Subcutaneous abdominal adipose tissue (tissue), 5 donors: ENCODE results near the gene ELANE.
"Not testable (repeated sequence)": the region's sequence is repeated elsewhere in the genome, so short reads cannot be mapped to it uniquely, and the experiment has no call there.

Experiments
- H3K27ac ChIP-seq: one replicate; pipeline ENCODE4 v1.7.0; 2013; ENCODE audit warnings: low read depth, mild to moderate bottlenecking, inconsistent platforms, low read length, moderate library complexity
- H3K27me3 ChIP-seq, 5 donors: one replicate each; pipeline ENCODE4 v1.7.0; 2013; ENCODE audit warnings: low read length in 5 of 5, inconsistent platforms in 1 of 5; ENCODE audit not compliant: control insufficient read depth in 5 of 5, insufficient read depth in 4 of 5
- H3K36me3 ChIP-seq, 5 donors: one replicate each; pipeline ENCODE4 v1.7.0; 2013; ENCODE audit warnings: low read length in 5 of 5; ENCODE audit not compliant: control insufficient read depth in 5 of 5, insufficient read depth in 5 of 5
- H3K4me1 ChIP-seq, 5 donors: one replicate each; pipeline ENCODE4 v1.7.0; 2013; ENCODE audit warnings: low read length in 5 of 5, mild to moderate bottlenecking in 3 of 5, moderate library complexity in 1 of 5; ENCODE audit not compliant: control insufficient read depth in 5 of 5, insufficient read depth in 5 of 5
- H3K4me3 ChIP-seq, 5 donors: one replicate each; pipeline ENCODE4 v1.7.0; 2013; ENCODE audit warnings: low read length in 5 of 5, low read depth in 1 of 5
- H3K9ac ChIP-seq, 5 donors: one replicate each; pipeline ENCODE4 v1.7.0; 2013; ENCODE audit warnings: low read length in 5 of 5, mild to moderate bottlenecking in 4 of 5, moderate library complexity in 3 of 5
- H3K9me3 ChIP-seq, 5 donors: one replicate each; pipeline ENCODE4 v1.7.0; 2013; ENCODE audit warnings: low read length in 5 of 5; ENCODE audit not compliant: control insufficient read depth in 5 of 5
- donor health status: healthy.
- donor health status: healthy.
- donor health status: healthy.
- donor health status: healthy.
- donor health status: healthy.

The ELANE gene

DNA sequence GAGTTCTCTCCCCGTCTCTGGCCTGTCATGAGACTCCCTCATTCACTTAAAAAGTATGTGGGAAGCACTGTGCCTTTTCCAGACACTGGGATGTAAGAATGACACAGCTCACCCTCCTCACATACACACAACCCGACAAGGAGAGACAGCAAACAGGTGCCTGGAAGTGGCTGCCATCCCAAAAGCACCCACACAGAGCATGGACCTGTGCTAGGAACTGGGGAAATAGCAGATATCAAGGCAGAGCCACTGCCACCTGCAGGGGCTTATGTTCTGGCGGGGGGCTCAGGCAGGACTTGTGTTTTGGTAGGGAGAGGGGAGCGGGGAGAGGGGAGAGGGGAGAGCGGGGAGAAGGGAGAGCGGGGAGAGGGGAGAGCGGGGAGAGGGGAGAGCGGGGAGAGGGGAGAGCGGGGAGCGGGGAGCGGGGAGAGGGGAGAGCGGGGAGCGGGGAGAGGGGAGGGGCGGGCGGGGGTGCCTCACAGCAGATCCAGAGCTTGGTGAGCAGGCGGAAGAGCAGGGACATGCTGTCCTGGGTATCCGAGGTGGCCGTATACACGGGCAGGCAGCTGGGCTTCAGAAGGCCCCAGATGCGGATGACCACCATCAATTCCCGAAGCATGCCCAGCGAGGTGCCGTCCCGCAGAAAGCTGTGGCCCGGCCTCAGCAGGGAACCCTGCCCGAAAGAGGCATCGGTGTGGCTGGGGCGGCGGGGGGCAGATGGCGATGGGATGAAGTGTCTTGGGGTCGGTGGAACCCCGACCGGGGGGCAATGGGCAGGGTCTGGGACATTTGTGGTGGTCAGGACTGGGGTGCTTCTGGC, 19.6 kb downstream of the ELANE start:
- H3K4me3 ChIP-seq, result no peak overlapping the region
- no peaks in the 10 kb centered on the region for H3K9me3 ChIP-seq
- H3K4me1 ChIP-seq, result peaks cover 2 to 34% (median 21%) of the 10 kb centered on the region in 5 donors
- H3K27ac ChIP-seq, result no peak overlapping the region
- H3K27me3 ChIP-seq, result no peaks in the 10 kb centered on the region
- no peak overlapping the region for H3K9ac ChIP-seq
- H3K36me3 ChIP-seq, result peaks cover 0 to 59% (median 54%) of the 10 kb centered on the region in 5 donors

DNA sequence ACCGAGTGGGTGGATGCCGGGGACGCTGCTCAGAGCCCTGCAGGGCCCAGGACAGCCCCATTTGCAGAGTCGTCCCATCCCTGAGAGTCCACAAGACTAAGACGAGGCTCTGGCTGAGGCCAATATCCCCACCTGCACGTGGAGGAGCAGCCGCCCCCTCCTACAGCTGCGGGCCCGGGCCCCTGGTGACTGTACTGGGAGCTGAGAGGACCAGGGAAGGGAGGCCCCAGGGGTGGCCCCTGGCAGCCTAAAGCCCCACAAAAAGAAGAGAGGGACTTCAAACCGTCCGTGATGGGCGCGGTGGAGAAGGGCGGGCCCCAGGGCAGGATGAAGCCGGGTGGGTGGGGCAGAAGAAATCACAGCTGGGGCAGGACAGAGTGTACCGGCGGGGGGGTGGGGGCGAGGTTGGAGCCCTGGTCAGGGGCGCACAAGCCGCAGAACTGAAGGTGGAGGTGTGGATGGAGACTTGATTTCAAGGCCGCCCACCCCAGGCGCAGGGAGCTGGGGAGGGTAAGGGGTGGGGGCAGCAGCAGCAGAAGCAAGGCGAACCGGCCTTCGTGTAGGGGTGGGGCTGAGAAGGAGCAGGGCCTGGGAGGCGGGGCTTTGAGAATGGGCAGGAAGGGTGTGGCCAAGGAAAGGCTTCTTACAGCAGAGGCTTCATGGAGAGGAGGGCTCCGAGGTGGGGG, 20.3 kb downstream of the ELANE start:
- Histone ChIP-seq H3K9me3 (no peaks in the 10 kb centered on the region), H3K4me1 (peaks cover 2 to 28% (median 19%) of the 10 kb centered on the region in 5 donors), H3K27ac (no peak overlapping the region), H3K9ac (no peak overlapping the region), H3K36me3 (peaks cover 0 to 65% (median 60%) of the 10 kb centered on the region in 5 donors), H3K4me3 (no peak overlapping the region), H3K27me3 (no peaks in the 10 kb centered on the region)

DNA sequence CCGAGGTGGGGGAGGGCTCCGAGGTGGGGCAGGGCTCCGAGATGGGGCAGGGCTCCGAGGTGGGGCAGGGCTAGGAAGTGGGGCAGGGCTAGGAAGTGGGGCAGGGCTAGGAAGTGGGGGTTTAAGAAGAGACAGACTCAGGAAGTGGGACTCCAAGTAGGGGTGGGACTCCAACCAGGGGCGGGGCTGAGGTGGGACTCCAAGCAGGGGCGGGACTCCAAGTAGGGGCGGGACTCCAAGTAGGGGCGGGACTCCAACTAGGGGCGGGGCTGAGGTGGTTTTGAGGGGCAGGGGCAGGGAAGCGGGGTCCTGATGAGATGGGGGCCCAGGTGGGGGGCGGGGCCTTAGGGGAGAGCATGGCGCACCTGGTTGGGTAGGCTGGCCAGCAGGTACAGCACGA, 21.0 kb downstream of the ELANE start:
- no peak overlapping the region for H3K9ac ChIP-seq
- no peak overlapping the region for H3K4me3 ChIP-seq
- H3K36me3 ChIP-seq, result peaks cover 0 to 58% (median 54%) of the 10 kb centered on the region in 5 donors
- H3K27me3 ChIP-seq, result no peaks in the 10 kb centered on the region
- H3K9me3 ChIP-seq, result no peaks in the 10 kb centered on the region
- peaks cover 2 to 28% (median 18%) of the 10 kb centered on the region in 5 donors for H3K4me1 ChIP-seq
- H3K27ac ChIP-seq, result no peak overlapping the region

DNA sequence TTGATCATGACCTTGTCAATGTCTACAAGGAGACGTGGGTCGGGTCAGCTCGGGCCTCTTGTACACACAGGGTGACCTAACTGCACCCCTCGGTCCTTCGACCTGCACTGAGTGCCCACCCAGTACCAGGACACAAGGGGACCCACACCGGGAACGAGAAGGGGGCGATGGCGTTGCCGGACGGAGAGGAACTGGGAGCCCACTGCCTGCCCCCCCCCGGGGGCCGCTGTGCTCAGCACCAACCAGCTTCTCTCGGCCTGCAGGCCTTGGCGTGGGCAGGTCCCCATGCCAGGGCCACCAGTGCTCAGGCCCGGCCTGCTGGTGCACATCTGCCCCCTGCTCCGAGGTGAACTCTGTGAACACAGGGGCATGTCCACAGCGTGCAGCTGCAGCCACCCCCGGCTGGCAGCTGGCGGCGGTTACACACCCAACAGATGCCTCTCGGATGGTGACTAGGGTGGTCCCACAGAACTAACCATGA, 21.5 kb downstream of the ELANE start:
- Histone ChIP-seq H3K4me1 (peaks cover 2 to 24% (median 16%) of the 10 kb centered on the region in 5 donors), H3K9ac (no peak overlapping the region), H3K9me3 (no peaks in the 10 kb centered on the region), H3K4me3 (no peak overlapping the region), H3K27ac (no peak overlapping the region), H3K36me3 (peaks cover 0 to 53% (median 49%) of the 10 kb centered on the region in 5 donors), H3K27me3 (no peaks in the 10 kb centered on the region)

DNA sequence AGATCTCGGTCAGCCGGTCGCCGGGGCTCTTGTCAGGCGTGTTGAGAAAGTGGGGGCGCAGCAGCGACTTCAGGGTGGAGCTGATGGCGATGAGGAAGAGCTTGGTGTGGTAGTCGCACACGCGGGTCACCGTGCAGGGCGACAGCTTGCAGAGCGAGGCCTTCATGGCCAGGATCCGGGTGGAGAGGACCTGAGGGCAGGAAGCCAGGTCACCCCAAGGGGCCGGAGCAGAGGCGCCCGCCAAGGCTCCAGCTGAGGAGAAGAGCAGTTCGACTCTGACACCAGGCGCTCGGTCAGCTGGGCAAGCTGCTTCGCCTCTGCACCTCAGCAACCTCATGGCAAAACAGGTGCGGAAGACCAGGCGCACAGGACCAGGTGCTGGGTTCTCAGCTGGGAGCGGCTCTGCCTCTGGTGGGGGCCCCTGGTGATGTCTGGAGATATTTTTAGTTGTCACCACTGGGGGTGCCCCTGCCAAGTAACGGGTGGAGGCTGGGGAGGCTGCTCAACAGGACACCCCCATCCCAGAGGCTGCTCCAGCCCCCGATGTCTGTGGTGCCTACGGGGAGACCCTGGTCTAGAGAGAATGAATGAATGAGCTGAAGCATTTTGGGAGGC, 23.3 kb downstream of the ELANE start:
- Histone ChIP-seq H3K27me3 (no peaks in the 10 kb centered on the region), H3K27ac (no peak overlapping the region), H3K9me3 (no peaks in the 10 kb centered on the region), H3K4me3 (no peak overlapping the region), H3K36me3 (peaks cover 0 to 64% (median 48%) of the 10 kb centered on the region in 5 donors), H3K4me1 (peaks cover 0 to 11% (median 6%) of the 10 kb centered on the region in 5 donors), H3K9ac (no peak overlapping the region)

DNA sequence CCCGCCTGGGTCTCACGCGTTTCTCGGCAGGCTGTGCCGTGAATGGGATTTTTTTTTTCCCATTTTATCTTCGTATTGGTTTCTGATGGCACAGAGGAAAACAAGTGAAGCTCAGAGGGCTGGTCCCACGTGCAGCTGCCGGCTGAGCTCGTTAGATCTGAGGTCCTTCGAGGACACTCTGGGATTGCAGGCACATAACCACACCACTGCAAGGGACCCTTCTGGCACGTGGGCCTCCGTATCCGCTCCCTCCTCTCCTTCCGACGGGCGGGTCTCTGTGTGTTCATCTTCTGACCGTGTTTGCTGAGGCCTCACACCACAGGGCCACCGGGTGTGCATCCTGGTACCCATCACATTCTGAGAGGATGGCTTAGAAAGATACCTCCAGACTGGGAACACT, 24.0 kb downstream of the ELANE start:
- no peak overlapping the region for H3K27ac ChIP-seq
- H3K4me3 ChIP-seq, result no peak overlapping the region
- peaks cover 0 to 62% (median 45%) of the 10 kb centered on the region in 5 donors for H3K36me3 ChIP-seq
- peaks cover 0 to 9% (median 5%) of the 10 kb centered on the region in 5 donors for H3K4me1 ChIP-seq
- no peak overlapping the region for H3K9ac ChIP-seq
- no peaks in the 10 kb centered on the region for H3K9me3 ChIP-seq
- H3K27me3 ChIP-seq, result no peaks in the 10 kb centered on the region

DNA sequence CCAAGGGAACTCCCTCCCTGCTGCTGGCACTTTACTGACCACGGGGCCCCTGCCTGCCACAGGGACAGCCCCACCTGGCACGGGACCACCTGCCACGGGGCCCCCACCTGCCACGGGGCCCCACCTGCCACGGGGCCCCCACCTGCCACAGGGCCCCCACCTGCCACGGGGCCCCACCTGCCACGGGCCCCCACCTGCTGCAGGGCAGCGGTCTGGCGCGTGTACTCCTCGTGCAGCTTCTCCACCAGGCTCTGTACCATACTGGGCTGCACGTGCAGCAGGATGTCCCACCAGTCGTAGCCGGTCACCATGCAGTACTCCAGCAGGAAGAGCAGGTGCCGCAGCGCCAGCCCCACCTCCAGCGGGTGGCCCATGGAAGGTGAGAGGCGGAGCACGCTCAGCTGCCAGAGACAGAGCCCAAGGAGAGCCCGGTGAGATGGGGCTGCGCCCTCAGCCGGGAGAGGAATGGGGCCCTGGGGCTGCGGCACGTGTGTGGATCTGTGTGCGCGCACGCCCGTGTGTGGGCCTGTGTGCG, 24.7 kb downstream of the ELANE start:
- H3K27me3 ChIP-seq, result no peaks in the 10 kb centered on the region
- H3K36me3 ChIP-seq, result peaks cover 0 to 66% (median 52%) of the 10 kb centered on the region in 5 donors
- H3K4me3 ChIP-seq, result no peak overlapping the region
- no peak overlapping the region for H3K9ac ChIP-seq
- H3K9me3 ChIP-seq, result no peaks in the 10 kb centered on the region
- H3K4me1 ChIP-seq, result peaks cover 0 to 7% (median 3%) of the 10 kb centered on the region in 5 donors
- H3K27ac ChIP-seq, result no peak overlapping the region

DNA sequence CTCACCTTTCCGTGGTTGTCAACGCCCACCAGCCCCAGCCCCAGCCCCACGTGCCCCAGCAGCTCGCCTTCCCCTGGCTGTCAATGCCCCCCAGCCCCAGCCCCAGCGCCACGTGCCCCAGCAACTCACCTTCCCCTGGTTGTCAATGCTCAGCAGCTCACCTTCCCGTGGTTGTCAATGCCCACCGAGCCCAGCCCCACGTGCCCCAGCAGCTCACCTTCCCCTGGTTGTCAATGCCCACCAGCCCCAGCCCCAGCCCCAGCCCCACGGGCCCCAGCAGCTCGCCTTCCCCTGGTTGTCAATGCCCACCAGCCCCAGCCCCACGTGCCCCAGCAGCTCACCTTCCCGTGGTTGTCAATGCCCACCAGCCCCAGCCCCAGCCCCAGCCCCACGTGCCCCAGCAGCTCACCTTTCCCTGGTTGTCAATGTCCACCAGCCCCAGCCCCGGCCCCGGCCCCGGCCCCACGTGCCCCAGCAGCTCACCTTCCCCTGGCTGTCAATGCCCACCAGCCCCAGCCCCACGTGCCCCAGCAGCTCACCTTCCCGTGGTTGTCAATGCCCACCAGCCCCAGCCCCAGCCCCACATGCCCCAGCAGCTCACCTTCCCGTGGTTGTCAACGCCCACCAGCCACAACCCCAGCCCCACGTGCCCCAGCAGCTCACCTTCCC, 26.0 kb downstream of the ELANE start:
- H3K27me3 ChIP-seq, H3K4me1 ChIP-seq, H3K27ac ChIP-seq, H3K9ac ChIP-seq, H3K4me3 ChIP-seq, H3K9me3 ChIP-seq: not testable (repeated sequence)
- peaks cover 0 to 79% (median 64%) of the 10 kb centered on the region in 5 donors for H3K36me3 ChIP-seq

DNA sequence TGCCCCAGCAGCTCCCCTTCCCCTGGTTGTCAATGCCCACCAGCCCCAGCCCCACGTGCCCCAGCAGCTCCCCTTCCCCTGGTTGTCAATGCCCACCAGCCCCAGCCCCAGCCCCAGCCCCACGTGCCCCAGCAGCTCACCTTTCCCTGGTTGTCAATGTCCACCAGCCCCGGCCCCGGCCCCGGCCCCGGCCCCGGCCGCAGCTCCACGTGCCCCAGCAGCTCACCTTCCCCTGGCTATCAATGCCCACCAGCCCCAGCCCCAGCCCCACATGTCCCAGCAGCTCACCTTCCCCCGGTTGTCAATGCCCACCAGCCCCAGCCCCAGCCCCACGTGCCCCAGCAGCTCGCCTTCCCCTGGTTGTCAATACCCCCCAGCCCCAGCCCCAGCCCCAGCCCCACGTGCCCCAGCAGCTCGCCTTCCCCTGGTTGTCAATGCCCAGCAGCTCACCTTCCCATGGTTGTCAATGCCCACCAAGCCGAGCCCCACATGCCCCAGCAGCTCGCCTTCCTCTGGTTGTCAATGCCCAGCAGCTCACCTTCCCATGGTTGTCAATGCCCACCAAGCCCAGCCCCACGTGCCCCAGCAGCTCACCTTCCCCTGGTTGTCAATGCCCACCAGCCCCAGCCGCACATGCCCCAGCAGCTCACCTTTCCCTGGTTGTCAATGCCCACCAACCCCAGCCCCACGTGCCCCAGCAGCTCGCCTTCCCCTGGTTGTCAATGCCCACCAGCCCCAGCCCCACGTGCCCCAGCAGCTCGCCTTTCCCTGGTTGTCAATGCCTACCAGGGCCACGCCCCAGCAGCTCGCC, 26.9 kb downstream of the ELANE start:
- H3K27me3 ChIP-seq, H3K9ac ChIP-seq, H3K4me1 ChIP-seq, H3K9me3 ChIP-seq, H3K4me3 ChIP-seq, H3K27ac ChIP-seq: not testable (repeated sequence)
- peaks cover 0 to 82% (median 66%) of the 10 kb centered on the region in 5 donors for H3K36me3 ChIP-seq
